ENCODE measurements around the gene LRRC49.

The LRRC49 gene

DNA sequence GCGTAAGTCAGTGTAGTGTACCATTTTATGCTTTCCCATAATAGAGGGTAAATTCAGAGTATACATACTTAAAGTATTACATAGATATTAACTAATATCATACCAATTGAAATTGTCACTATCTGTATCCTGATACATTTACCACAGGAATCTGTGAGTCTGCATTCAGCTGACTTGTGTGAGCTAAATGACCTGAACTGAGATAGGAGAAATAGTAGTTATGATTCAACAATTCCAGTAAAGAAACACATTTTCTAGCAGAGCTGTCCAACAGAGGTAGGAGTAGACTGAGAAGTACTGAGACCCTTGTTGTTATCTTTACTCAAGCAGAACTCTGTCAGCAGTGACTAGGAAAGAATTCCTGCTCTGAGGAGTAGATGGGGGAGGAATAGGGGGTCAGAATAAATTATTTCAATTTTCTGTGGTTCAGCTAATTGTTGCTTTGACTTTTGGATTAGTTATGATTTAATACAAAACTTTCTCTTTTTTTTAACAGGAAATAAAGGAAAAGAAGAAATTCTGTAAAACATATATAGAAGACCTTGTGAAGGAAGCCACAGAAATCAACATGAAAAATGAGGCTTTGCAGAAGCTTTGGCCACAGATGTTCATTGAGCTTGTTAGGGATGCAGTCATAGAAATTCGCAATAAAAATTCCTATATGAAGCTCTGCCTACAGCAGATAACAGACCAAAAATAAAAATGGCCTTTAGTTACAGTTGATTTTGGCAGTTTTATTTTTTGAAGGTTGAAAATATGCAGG lies 156.5 kb downstream of the LRRC49 start:
- no peak overlapping the region for H3K27ac ChIP-seq (ENCODE audit: low read depth, low read length)
- H3K4me3 ChIP-seq (ENCODE audit: low read length), result no peak overlapping the region
- H4K20me1 ChIP-seq (ENCODE audit: control insufficient read depth, insufficient read depth, low read depth, low read length), result no peaks in the 10 kb centered on the region
- no peaks in the 10 kb centered on the region for H3K79me2 ChIP-seq (ENCODE audit: control insufficient read depth, low read length)
- no peak overlapping the region for H3K4me2 ChIP-seq (ENCODE audit: low read length)
- H3K27me3 ChIP-seq (ENCODE audit: control insufficient read depth, low read length), result no peaks in the 10 kb centered on the region
- no peaks in the 10 kb centered on the region for H3F3A ChIP-seq (ENCODE audit: control insufficient read depth, insufficient read depth)
- no peaks in the 10 kb centered on the region for H3K9me3 ChIP-seq (ENCODE audit: control insufficient read depth, insufficient read depth, low read length)
- no peaks in the 10 kb centered on the region for H3K4me1 ChIP-seq (ENCODE audit: control insufficient read depth, low read length)
- no peaks in the 10 kb centered on the region for H3K9me2 ChIP-seq (replicated peaks; ENCODE audit: control insufficient read depth, low read length)
- TF ChIP-seq EZH2phosphoT487 (IDR thresholded peaks at IDR 0.05; ENCODE audit: borderline replicate concordance, low read length), result no peak
- TF ChIP-seq, protein P1, sequence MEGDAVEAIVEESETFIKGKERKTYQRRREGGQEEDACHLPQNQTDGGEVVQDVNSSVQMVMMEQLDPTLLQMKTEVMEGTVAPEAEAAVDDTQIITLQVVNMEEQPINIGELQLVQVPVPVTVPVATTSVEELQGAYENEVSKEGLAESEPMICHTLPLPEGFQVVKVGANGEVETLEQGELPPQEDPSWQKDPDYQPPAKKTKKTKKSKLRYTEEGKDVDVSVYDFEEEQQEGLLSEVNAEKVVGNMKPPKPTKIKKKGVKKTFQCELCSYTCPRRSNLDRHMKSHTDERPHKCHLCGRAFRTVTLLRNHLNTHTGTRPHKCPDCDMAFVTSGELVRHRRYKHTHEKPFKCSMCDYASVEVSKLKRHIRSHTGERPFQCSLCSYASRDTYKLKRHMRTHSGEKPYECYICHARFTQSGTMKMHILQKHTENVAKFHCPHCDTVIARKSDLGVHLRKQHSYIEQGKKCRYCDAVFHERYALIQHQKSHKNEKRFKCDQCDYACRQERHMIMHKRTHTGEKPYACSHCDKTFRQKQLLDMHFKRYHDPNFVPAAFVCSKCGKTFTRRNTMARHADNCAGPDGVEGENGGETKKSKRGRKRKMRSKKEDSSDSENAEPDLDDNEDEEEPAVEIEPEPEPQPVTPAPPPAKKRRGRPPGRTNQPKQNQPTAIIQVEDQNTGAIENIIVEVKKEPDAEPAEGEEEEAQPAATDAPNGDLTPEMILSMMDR (IDR thresholded peaks at IDR 0.05; ENCODE audit: low read depth, low read length, poor library complexity, severe bottlenecking), result no peak
- H3K36me3 ChIP-seq (ENCODE audit: control insufficient read depth, low read length), result no peaks in the 10 kb centered on the region

GRCh38 chr15:71049706-71050422 lies 157.2 kb downstream of the LRRC49 start:
- Histone ChIP-seq H3F3A (ENCODE audit: control insufficient read depth, insufficient read depth) (no peaks in the 10 kb centered on the region), H3K9me2 (replicated peaks; ENCODE audit: control insufficient read depth, low read length) (no peaks in the 10 kb centered on the region), H3K9me3 (ENCODE audit: control insufficient read depth, insufficient read depth, low read length) (no peaks in the 10 kb centered on the region), H4K20me1 (ENCODE audit: control insufficient read depth, insufficient read depth, low read depth, low read length) (no peaks in the 10 kb centered on the region), H3K36me3 (ENCODE audit: control insufficient read depth, low read length) (no peaks in the 10 kb centered on the region), H3K79me2 (ENCODE audit: control insufficient read depth, low read length) (no peaks in the 10 kb centered on the region), H3K4me2 (ENCODE audit: low read length) (no peak overlapping the region), H3K27me3 (ENCODE audit: control insufficient read depth, low read length) (no peaks in the 10 kb centered on the region), H3K4me1 (ENCODE audit: control insufficient read depth, low read length) (no peaks in the 10 kb centered on the region), H3K27ac (ENCODE audit: low read depth, low read length) (no peak overlapping the region), H3K4me3 (ENCODE audit: low read length) (no peak overlapping the region)
- no peak for TF ChIP-seq EZH2phosphoT487 (IDR thresholded peaks at IDR 0.05; ENCODE audit: borderline replicate concordance, low read length)
- TF ChIP-seq, protein P1 (IDR thresholded peaks at IDR 0.05; ENCODE audit: low read depth, low read length, poor library complexity, severe bottlenecking), result no peak

GRCh38 chr15:71050461-71050860 lies 157.8 kb downstream of the LRRC49 start:
- no peaks in the 10 kb centered on the region for H3F3A ChIP-seq (ENCODE audit: control insufficient read depth, insufficient read depth)
- no peaks in the 10 kb centered on the region for H3K4me1 ChIP-seq (ENCODE audit: control insufficient read depth, low read length)
- no peaks in the 10 kb centered on the region for H4K20me1 ChIP-seq (ENCODE audit: control insufficient read depth, insufficient read depth, low read depth, low read length)
- H3K9me3 ChIP-seq (ENCODE audit: control insufficient read depth, insufficient read depth, low read length), result no peaks in the 10 kb centered on the region
- H3K27me3 ChIP-seq (ENCODE audit: control insufficient read depth, low read length), result no peaks in the 10 kb centered on the region
- H3K4me2 ChIP-seq (ENCODE audit: low read length), result no peak overlapping the region
- TF ChIP-seq EZH2phosphoT487 (IDR thresholded peaks at IDR 0.05; ENCODE audit: borderline replicate concordance, low read length), result no peak
- H3K79me2 ChIP-seq (ENCODE audit: control insufficient read depth, low read length), result no peaks in the 10 kb centered on the region
- no peaks in the 10 kb centered on the region for H3K36me3 ChIP-seq (ENCODE audit: control insufficient read depth, low read length)
- H3K9me2 ChIP-seq (replicated peaks; ENCODE audit: control insufficient read depth, low read length), result no peaks in the 10 kb centered on the region
- H3K27ac ChIP-seq (ENCODE audit: low read depth, low read length), result no peak overlapping the region
- H3K4me3 ChIP-seq (ENCODE audit: low read length), result no peak overlapping the region

- H3K4me1 ChIP-seq (ENCODE audit: control insufficient read depth, low read length), result no peaks in the 10 kb centered on the region
- no peaks in the 10 kb centered on the region for H4K20me1 ChIP-seq (ENCODE audit: control insufficient read depth, insufficient read depth, low read depth, low read length)
- H3K79me2 ChIP-seq (ENCODE audit: control insufficient read depth, low read length), result no peaks in the 10 kb centered on the region
- H3K4me3 ChIP-seq (ENCODE audit: low read length), result no peak overlapping the region
- no peak overlapping the region for H3K4me2 ChIP-seq (ENCODE audit: low read length)
- H3K27me3 ChIP-seq (ENCODE audit: control insufficient read depth, low read length), result no peaks in the 10 kb centered on the region
- no peaks in the 10 kb centered on the region for H3F3A ChIP-seq (ENCODE audit: control insufficient read depth, insufficient read depth)
- H3K9me3 ChIP-seq (ENCODE audit: control insufficient read depth, insufficient read depth, low read length), result no peaks in the 10 kb centered on the region
- H3K27ac ChIP-seq (ENCODE audit: low read depth, low read length), result no peak overlapping the region
- no peak for TF ChIP-seq EZH2phosphoT487 (IDR thresholded peaks at IDR 0.05; ENCODE audit: borderline replicate concordance, low read length)
- TF ChIP-seq, protein P1 (IDR thresholded peaks at IDR 0.05; ENCODE audit: low read depth, low read length, poor library complexity, severe bottlenecking), result no peak
- no peaks in the 10 kb centered on the region for H3K36me3 ChIP-seq (ENCODE audit: control insufficient read depth, low read length)
- H3K9me2 ChIP-seq (replicated peaks; ENCODE audit: control insufficient read depth, low read length), result no peaks in the 10 kb centered on the region
These were observed 158.9 kb downstream of the LRRC49 start for GRCh38 chr15:71051539-71051938.
